Measurements from ENCODE around the gene FHIT. TPM values are rescaled to one million over a fixed set of nuclear protein-coding genes. Genes with fewer than 3 reads are reported as not detected.

FHIT gene
- total and polyA plus RNA-seq, 2 donors from 2014 or later: 20.2 to 61.2 TPM

DNA sequence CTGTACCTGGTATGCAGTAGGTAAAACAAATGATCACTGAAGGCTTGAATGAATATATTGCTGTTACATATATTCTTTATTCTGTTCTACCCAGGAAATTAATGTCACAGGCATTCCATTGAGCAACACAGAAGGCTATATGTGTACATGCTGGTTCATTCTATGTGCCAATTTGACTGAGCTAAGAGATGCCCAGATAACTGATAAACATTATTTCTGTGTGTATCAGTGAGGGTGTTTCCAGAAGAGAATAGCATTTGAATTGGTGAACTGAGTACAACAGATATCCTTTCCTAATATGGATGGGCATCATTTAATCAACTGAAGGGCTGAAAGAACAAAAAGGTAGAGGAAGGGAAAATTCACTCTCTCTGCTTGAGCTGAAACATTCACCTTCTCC is 886.8 kb downstream of the FHIT start:
- Histone ChIP-seq H3K9ac (ENCODE audit: low read length in 3 of 3) (no peak overlapping the region), H3K27me3 (ENCODE audit: control insufficient read depth, insufficient read depth, low read length) (no peaks in the 10 kb centered on the region), H3K4me3 (ENCODE audit: low read length in 3 of 3) (no peak overlapping the region), H3K9me3 (ENCODE audit: control insufficient read depth in 2 of 3, insufficient read depth in 1 of 3, low read length in 3 of 3) (no peaks in the 10 kb centered on the region), H3K4me1 (ENCODE audit: control insufficient read depth in 2 of 3, insufficient read depth in 2 of 3, low read depth in 1 of 3, low read length in 3 of 3) (no peaks in the 10 kb centered on the region), H3K27ac (ENCODE audit: low read depth in 2 of 2, low read length in 2 of 2) (no peak overlapping the region), H3K36me3 (ENCODE audit: control insufficient read depth in 2 of 3, insufficient read depth in 3 of 3, low read length in 3 of 3) (no peaks in the 10 kb centered on the region)
- intact Hi-C loops (cut with DNase I): no loop called here
- TF ChIP-seq, protein P1, sequence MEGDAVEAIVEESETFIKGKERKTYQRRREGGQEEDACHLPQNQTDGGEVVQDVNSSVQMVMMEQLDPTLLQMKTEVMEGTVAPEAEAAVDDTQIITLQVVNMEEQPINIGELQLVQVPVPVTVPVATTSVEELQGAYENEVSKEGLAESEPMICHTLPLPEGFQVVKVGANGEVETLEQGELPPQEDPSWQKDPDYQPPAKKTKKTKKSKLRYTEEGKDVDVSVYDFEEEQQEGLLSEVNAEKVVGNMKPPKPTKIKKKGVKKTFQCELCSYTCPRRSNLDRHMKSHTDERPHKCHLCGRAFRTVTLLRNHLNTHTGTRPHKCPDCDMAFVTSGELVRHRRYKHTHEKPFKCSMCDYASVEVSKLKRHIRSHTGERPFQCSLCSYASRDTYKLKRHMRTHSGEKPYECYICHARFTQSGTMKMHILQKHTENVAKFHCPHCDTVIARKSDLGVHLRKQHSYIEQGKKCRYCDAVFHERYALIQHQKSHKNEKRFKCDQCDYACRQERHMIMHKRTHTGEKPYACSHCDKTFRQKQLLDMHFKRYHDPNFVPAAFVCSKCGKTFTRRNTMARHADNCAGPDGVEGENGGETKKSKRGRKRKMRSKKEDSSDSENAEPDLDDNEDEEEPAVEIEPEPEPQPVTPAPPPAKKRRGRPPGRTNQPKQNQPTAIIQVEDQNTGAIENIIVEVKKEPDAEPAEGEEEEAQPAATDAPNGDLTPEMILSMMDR (IDR thresholded peaks at IDR 0.05; ENCODE audit: borderline replicate concordance, extremely low read depth, insufficient read depth): no peak
- FAIRE-seq: no peak
- DNase-seq: no peak

DNA sequence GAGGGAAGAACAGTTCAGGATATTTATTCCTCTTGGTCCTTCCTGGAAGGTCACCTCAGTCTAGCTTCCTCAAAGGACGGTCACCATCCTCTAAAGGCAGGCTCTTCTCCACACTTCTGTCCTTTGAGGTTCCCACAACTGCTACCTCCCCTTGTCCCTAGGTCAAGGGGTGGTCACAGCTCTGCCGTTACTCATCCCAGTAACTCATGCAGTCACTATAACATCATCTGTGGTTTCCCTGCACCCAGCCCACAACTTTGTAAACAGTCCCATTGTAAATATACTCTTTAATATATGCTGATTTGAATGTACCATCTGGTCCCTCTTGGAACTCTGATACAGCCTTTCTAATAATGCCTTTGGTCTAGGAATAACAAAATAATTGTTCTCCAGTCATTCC is 887.4 kb downstream of the FHIT start:
- TF ChIP-seq, protein P1 (IDR thresholded peaks at IDR 0.05; ENCODE audit: borderline replicate concordance, extremely low read depth, insufficient read depth): no peak
- Histone ChIP-seq H3K4me1 (ENCODE audit: control insufficient read depth in 2 of 3, insufficient read depth in 2 of 3, low read depth in 1 of 3, low read length in 3 of 3) (no peaks in the 10 kb centered on the region), H3K9me3 (ENCODE audit: control insufficient read depth in 2 of 3, insufficient read depth in 1 of 3, low read length in 3 of 3) (no peaks in the 10 kb centered on the region), H3K36me3 (ENCODE audit: control insufficient read depth in 2 of 3, insufficient read depth in 3 of 3, low read length in 3 of 3) (no peaks in the 10 kb centered on the region), H3K27me3 (ENCODE audit: control insufficient read depth, insufficient read depth, low read length) (no peaks in the 10 kb centered on the region), H3K27ac (ENCODE audit: low read depth in 2 of 2, low read length in 2 of 2) (no peak overlapping the region), H3K9ac (ENCODE audit: low read length in 3 of 3) (no peak overlapping the region), H3K4me3 (ENCODE audit: low read length in 3 of 3) (no peak overlapping the region)
- FAIRE-seq (no peak), DNase-seq (no peak)
- intact Hi-C loops (cut with DNase I): no loop called here

DNA sequence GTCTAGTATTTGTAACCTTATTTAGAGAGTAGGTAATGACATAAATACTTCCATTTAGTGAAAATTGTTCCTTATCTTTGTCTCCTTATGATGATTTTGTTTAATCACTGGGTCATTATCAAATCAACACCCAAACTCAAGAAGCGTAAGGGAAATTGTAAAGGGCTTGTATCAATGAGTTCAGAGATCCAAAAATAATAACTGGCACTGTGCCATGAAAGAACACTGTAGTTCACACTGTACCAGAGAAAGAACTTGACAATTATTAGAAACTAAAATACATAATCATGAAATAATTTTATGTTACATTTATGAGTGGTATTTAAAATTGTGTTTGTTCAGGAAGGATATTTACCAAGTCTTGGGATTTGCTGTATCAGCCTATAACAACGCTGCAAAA is 895.4 kb downstream of the FHIT start:
- H3K27me3 ChIP-seq (ENCODE audit: control insufficient read depth, insufficient read depth, low read length): no peaks in the 10 kb centered on the region
- H3K9ac ChIP-seq (ENCODE audit: low read length in 3 of 3): no peak overlapping the region
- H3K27ac ChIP-seq (ENCODE audit: low read depth in 2 of 2, low read length in 2 of 2): no peak overlapping the region
- no peaks in the 10 kb centered on the region for H3K4me1 ChIP-seq (ENCODE audit: control insufficient read depth in 2 of 3, insufficient read depth in 2 of 3, low read depth in 1 of 3, low read length in 3 of 3)
- DNase-seq (no peak), FAIRE-seq (no peak)
- H3K4me3 ChIP-seq (ENCODE audit: low read length in 3 of 3): no peak overlapping the region
- no peaks in the 10 kb centered on the region for H3K9me3 ChIP-seq (ENCODE audit: control insufficient read depth in 2 of 3, insufficient read depth in 1 of 3, low read length in 3 of 3)
- no peaks in the 10 kb centered on the region for H3K36me3 ChIP-seq (ENCODE audit: control insufficient read depth in 2 of 3, insufficient read depth in 3 of 3, low read length in 3 of 3)
- intact Hi-C loops (cut with DNase I): no loop called here
- TF ChIP-seq, protein P1 (IDR thresholded peaks at IDR 0.05; ENCODE audit: borderline replicate concordance, extremely low read depth, insufficient read depth): no peak

DNA sequence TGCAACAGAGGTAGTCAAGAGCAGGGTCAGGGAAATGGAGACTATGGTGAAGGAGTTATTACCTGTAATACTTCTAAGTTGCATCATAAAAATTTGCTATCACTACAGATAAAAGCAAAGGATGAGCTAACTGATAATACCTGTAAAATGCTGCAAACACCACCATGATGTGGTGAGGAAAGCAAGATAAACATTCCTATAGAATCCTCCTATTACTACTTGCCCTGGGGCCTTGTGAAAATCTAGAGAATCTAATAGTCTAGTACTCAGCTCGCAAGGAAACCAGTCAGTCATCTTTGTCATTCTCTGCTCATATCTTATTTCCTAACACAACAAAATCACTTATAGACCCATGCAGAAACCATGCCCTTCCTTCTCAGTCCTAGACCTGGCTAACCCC is 899.8 kb downstream of the FHIT start:
- H3K27ac ChIP-seq (ENCODE audit: low read depth in 2 of 2, low read length in 2 of 2): no peak overlapping the region
- no peak for DNase-seq
- no peak for FAIRE-seq
- no peak overlapping the region for H3K4me3 ChIP-seq (ENCODE audit: low read length in 3 of 3)
- intact Hi-C loops (cut with DNase I): no loop called here
- H3K9ac ChIP-seq (ENCODE audit: low read length in 3 of 3): no peak overlapping the region
- H3K9me3 ChIP-seq (ENCODE audit: control insufficient read depth in 2 of 3, insufficient read depth in 1 of 3, low read length in 3 of 3): no peaks in the 10 kb centered on the region
- H3K4me1 ChIP-seq (ENCODE audit: control insufficient read depth in 2 of 3, insufficient read depth in 2 of 3, low read depth in 1 of 3, low read length in 3 of 3): no peaks in the 10 kb centered on the region
- H3K27me3 ChIP-seq (ENCODE audit: control insufficient read depth, insufficient read depth, low read length): no peaks in the 10 kb centered on the region
- TF ChIP-seq, protein P1 (IDR thresholded peaks at IDR 0.05; ENCODE audit: borderline replicate concordance, extremely low read depth, insufficient read depth): no peak
- no peaks in the 10 kb centered on the region for H3K36me3 ChIP-seq (ENCODE audit: control insufficient read depth in 2 of 3, insufficient read depth in 3 of 3, low read length in 3 of 3)

Measured in kidney (tissue), 14 donors.